Gastrocnemius medialis (tissue), 4 donors: ENCODE results near the gene DHRS12. TPM values are rescaled to one million over a fixed set of nuclear protein-coding genes. Genes with fewer than 3 reads are reported as not detected.

Experiments
- ATAC-seq, 2 donors: fragments of 150-250 bp; one replicate each; pipeline ENCODE4 v1.9.1; 2016
- DNase-seq, 2 donors: peaks; one replicate each; pipeline ENCODE4 v3.0.0-alpha.2; 2019
- H3K27ac ChIP-seq, 4 donors: fragments of 200-600 bp; sonication (generic); 1 replicate in 1 of 4; 2 replicates in 3 of 4; pipeline ENCODE4 v1.5.1; 2016 to 2018; ENCODE audit warnings: mild to moderate bottlenecking in 2 of 4, moderate library complexity in 1 of 4
- H3K27me3 ChIP-seq, 3 donors: fragments of 200-600 bp; sonication (generic) in 2 of 3; 1 replicate in 1 of 3; 2 replicates in 2 of 3; pipeline versions ENCODE4 v1.5.1 to v1.6.0; 2016 to 2019; ENCODE audit warnings: mild to moderate bottlenecking in 1 of 3, moderate library complexity in 1 of 3
- H3K36me3 ChIP-seq, 2 donors: fragments of 200-600 bp; sonication (generic) in 1 of 2; one replicate each; pipeline ENCODE4 v1.5.1; 2017 to 2018
- H3K4me1 ChIP-seq, 2 donors: fragments of 200-600 bp; sonication (generic) in 1 of 2; one replicate each; pipeline ENCODE4 v1.5.1; 2016 to 2017; ENCODE audit warnings: mild to moderate bottlenecking in 2 of 2
- H3K4me3 ChIP-seq, 4 donors: fragments of 200-600 bp; sonication (generic) in 3 of 4; 1 replicate in 1 of 4; 2 replicates in 3 of 4; pipeline ENCODE4 v1.5.1; 2016 to 2019; ENCODE audit warnings: mild to moderate bottlenecking in 2 of 4
- H3K9me3 ChIP-seq, 3 donors: fragments of 200-600 bp; sonication (generic) in 2 of 3; 1 replicate in 1 of 3; 2 replicates in 2 of 3; pipeline ENCODE4 v1.5.1; 2016 to 2019
- CTCF ChIP-seq, 5 experiments: fragments of 450-650 bp in 3 of 5; fragments of 200-600 bp in 2 of 5; sonication (generic) in 2 of 5; IDR thresholded peaks in 4 of 5; conservative IDR thresholded peaks in 1 of 5; 1 replicate in 4 of 5; 2 replicates in 1 of 5; pipeline ENCODE4 v1.5.1; 2016 to 2019; ENCODE audit warnings: antibody characterized with exemption in 5 of 5, mild to moderate bottlenecking in 3 of 5, moderate library complexity in 3 of 5
- POLR2A ChIP-seq, 2 donors: fragments of 450-650 bp; IDR thresholded peaks; one replicate each; pipeline ENCODE4 v1.6.1; 2017; ENCODE audit warnings: antibody characterized with exemption in 2 of 2, mild to moderate bottlenecking in 2 of 2, moderate library complexity in 2 of 2
- in situ Hi-C, 4 donors: fragments of 200-750 bp; cut with MboI; loops; one replicate each; pipeline versions ENCODE4 v1.15.0 to v1.8.0; 2017; ENCODE audit warnings: low sequenced_read_pairs in 4 of 4
- intact Hi-C: fragments of 100-400 bp; cut with DNase I; formaldehyde crosslinking; loops from one replicate; pipeline ENCODE4 v1.15.1; 2023; ENCODE audit warnings: low total_unique reads
- total RNA-seq, 4 donors: library from RNA; depleted of rRNA; stranded (reverse); fragments of >200 nt; gene quantifications; one replicate each; pipeline versions ENCODE4 v1.1.0 to v1.2.3, GENCODE V29; 2016

DHRS12 gene
- total RNA-seq, 4 donors from 2014 or later = 1.8 to 6.0 (median 4.7) TPM

GRCh38 chr13:51834581-51835171 is 30.7 kb upstream of the DHRS12 start:
- Histone ChIP-seq H3K4me3 (no peak overlapping the region), H3K27me3 (no peaks in the 10 kb centered on the region), H3K9me3 (no peaks in the 10 kb centered on the region), H3K36me3 (no peaks in the 10 kb centered on the region), H3K27ac (no peak overlapping the region), H3K4me1 (no peaks in the 10 kb centered on the region)
- TF ChIP-seq POLR2A (IDR thresholded peaks at IDR 0.05) (no peak), CTCF (IDR thresholded peaks at IDR 0.05 in 4 of 5, conservative IDR thresholded peaks at IDR 0.05 in 1 of 5) (no peak)
- ATAC-seq = no peak
- in situ Hi-C loops = no loop called here
- intact Hi-C loops = no loop called here
- DNase-seq = no peak

- DNase-seq (no peak), ATAC-seq (no peak)
- Histone ChIP-seq H3K4me3 (no peak overlapping the region), H3K27me3 (no peaks in the 10 kb centered on the region), H3K27ac (no peak overlapping the region), H3K36me3 (no peaks in the 10 kb centered on the region), H3K9me3 (no peaks in the 10 kb centered on the region), H3K4me1 (no peaks in the 10 kb centered on the region)
- in situ Hi-C loops (no loop called here), intact Hi-C loops (no loop called here)
- no peak for TF ChIP-seq POLR2A (IDR thresholded peaks at IDR 0.05)
- TF ChIP-seq CTCF (IDR thresholded peaks at IDR 0.05 in 4 of 5, conservative IDR thresholded peaks at IDR 0.05 in 1 of 5) = no peak
Measured at GRCh38 chr13:51833980-51834379, 30.0 kb upstream of the DHRS12 start.

- no peaks in the 10 kb centered on the region for H3K27me3 ChIP-seq
- in situ Hi-C loops (no loop called here), intact Hi-C loops (loop anchor here (1.0 kb wide), 1 partner anchor 17 kb away; no protein-coding TSS in a partner anchor)
- DNase-seq (peak; percentile 26 to 28), ATAC-seq (peak; percentile 66 to 85)
- H3K36me3 ChIP-seq = no peaks in the 10 kb centered on the region
- H3K27ac ChIP-seq = no peak overlapping the region
- no peaks in the 10 kb centered on the region for H3K9me3 ChIP-seq
- no peak for TF ChIP-seq POLR2A (IDR thresholded peaks at IDR 0.05)
- peak; percentile 14 to 58 (median 31) for TF ChIP-seq CTCF (IDR thresholded peaks at IDR 0.05 in 4 of 5, conservative IDR thresholded peaks at IDR 0.05 in 1 of 5)
- no peaks in the 10 kb centered on the region for H3K4me1 ChIP-seq
- H3K4me3 ChIP-seq = no peak overlapping the region
Measured at GRCh38 chr13:51832471-51833152, 28.6 kb upstream of the DHRS12 start.

- intact Hi-C loops (no loop called here), in situ Hi-C loops (no loop called here)
- Histone ChIP-seq H3K27ac (no peak overlapping the region), H3K4me1 (peaks cover 0 to 2% of the 10 kb centered on the region in 2 donors), H3K4me3 (no peak overlapping the region), H3K9me3 (no peaks in the 10 kb centered on the region), H3K36me3 (no peaks in the 10 kb centered on the region), H3K27me3 (no peaks in the 10 kb centered on the region)
- ATAC-seq = no peak
- DNase-seq = no peak
- TF ChIP-seq POLR2A (IDR thresholded peaks at IDR 0.05) = no peak
Measured at GRCh38 chr13:51831519-51831918, 27.6 kb upstream of the DHRS12 start.

GRCh38 chr13:51829568-51829899 is 25.6 kb upstream of the DHRS12 start:
- H3K4me3 ChIP-seq = no peak overlapping the region
- in situ Hi-C loops = no loop called here
- DNase-seq (no peak), ATAC-seq (no peak)
- TF ChIP-seq POLR2A (IDR thresholded peaks at IDR 0.05) (no peak), CTCF (IDR thresholded peaks at IDR 0.05 in 4 of 5, conservative IDR thresholded peaks at IDR 0.05 in 1 of 5) (no peak)
- intact Hi-C loops = no loop called here
- H3K36me3 ChIP-seq = no peaks in the 10 kb centered on the region
- H3K9me3 ChIP-seq = no peaks in the 10 kb centered on the region
- H3K27ac ChIP-seq = no peak overlapping the region
- H3K4me1 ChIP-seq = peaks cover 0 to 4% of the 10 kb centered on the region in 2 donors
- no peaks in the 10 kb centered on the region for H3K27me3 ChIP-seq
